Right hindlimb (tissue), 1 donor: ENCODE data around the gene MXI1.

ENCODE experiments used
- DNase-seq: peaks from one replicate; pipeline ENCODE4 v3.0.0-alpha.2; 2018

The MXI1 gene

GRCh38 chr10:110278562-110279406 lies 71.4 kb downstream of the MXI1 start:
- no peak for DNase-seq

GRCh38 chr10:110279407-110279986 lies 72.1 kb downstream of the MXI1 start:
- peak; percentile 57 for DNase-seq

GRCh38 chr10:110284262-110284661 lies 76.9 kb downstream of the MXI1 start:
- no peak for DNase-seq

GRCh38 chr10:110285501-110285900 lies 78.1 kb downstream of the MXI1 start:
- no peak for DNase-seq

GRCh38 chr10:110286841-110287240 lies 79.4 kb downstream of the MXI1 start:
- DNase-seq: no peak

- no peak for DNase-seq
These were observed 89.6 kb downstream of the MXI1 start for GRCh38 chr10:110296966-110297365.

- no peak for DNase-seq
These were observed 93.1 kb downstream of the MXI1 start for GRCh38 chr10:110300486-110300986.

- no peak for DNase-seq
These were observed 96.3 kb downstream of the MXI1 start for GRCh38 chr10:110303681-110304080.

GRCh38 chr10:110304394-110304779 lies 97.0 kb downstream of the MXI1 start:
- DNase-seq: no peak

GRCh38 chr10:110304780-110305421 lies 97.5 kb downstream of the MXI1 start, which contains the start of gene SMNDC1:
Gene SMNDC1 (minus strand): TSS chr10:110304920. CDS start chr10:110303587, 1,333 bp downstream.
- DNase-seq: peak; percentile 99

- DNase-seq: peak; percentile 50
These were observed 98.5 kb downstream of the MXI1 start for GRCh38 chr10:110305767-110306451.

GRCh38 chr10:110306452-110306768 lies 99.0 kb downstream of the MXI1 start:
- DNase-seq: no peak

- no peak for DNase-seq
These were observed 100.4 kb downstream of the MXI1 start for GRCh38 chr10:110307805-110308204.

- no peak for DNase-seq
These were observed 103.3 kb downstream of the MXI1 start for GRCh38 chr10:110310741-110311140.

GRCh38 chr10:110311357-110311949 lies 104.0 kb downstream of the MXI1 start:
- DNase-seq: peak; percentile 44

- DNase-seq: no peak
These were observed 104.8 kb downstream of the MXI1 start for GRCh38 chr10:110312206-110312605.

- DNase-seq: no peak
These were observed 106.3 kb downstream of the MXI1 start for GRCh38 chr10:110313674-110314073.

GRCh38 chr10:110317866-110318850 lies 110.8 kb downstream of the MXI1 start:
- no peak for DNase-seq

GRCh38 chr10:110321869-110322620 lies 114.6 kb downstream of the MXI1 start:
- DNase-seq: no peak

GRCh38 chr10:110323503-110323902 lies 116.1 kb downstream of the MXI1 start:
- DNase-seq: no peak
